ENCODE data around the gene MT1B.

- TF ChIP-seq CTCF (CRISPR knock-in tag; IDR thresholded peaks at IDR 0.05) (no peak), ZNF274 (CRISPR knock-in tag; IDR thresholded peaks at IDR 0.05) (no peak), ZNF816 (CRISPR knock-in tag; IDR thresholded peaks at IDR 0.05; ENCODE audit: borderline replicate concordance) (no peak), ELF1 (CRISPR knock-in tag; IDR thresholded peaks at IDR 0.05) (no peak), IKZF5 (CRISPR knock-in tag; IDR thresholded peaks at IDR 0.05) (no peak), HMG20B (CRISPR knock-in tag; conservative IDR thresholded peaks at IDR 0.05) (no peak)
Observed at GRCh38 chr16:56631197-56631596, 20.5 kb upstream of the MT1B start.
